Tibial nerve (tissue), 4 donors: ENCODE measurements around the gene ADAM19.

Experiments
- EP300 ChIP-seq, 2 donors: sonication (generic); formaldehyde crosslinking; IDR thresholded peaks; one replicate each; pipeline ENCODE4 v1.6.1; 2017; ENCODE audit warnings: antibody characterized with exemption in 2 of 2, mild to moderate bottlenecking in 1 of 2
- POLR2A ChIP-seq, 2 donors: fragments of 450-650 bp; IDR thresholded peaks; one replicate each; pipeline ENCODE4 v1.6.1; 2017; ENCODE audit warnings: antibody characterized with exemption in 2 of 2, mild to moderate bottlenecking in 2 of 2, moderate library complexity in 2 of 2
- TF ChIP-seq, protein P1 (sequence below), 5 experiments: fragments of 200-600 bp in 3 of 5; fragments of 450-650 bp in 2 of 5; sonication (generic) in 3 of 5; IDR thresholded peaks; one replicate each; pipeline ENCODE4 v1.5.1; 2016 to 2019; ENCODE audit warnings: antibody characterized with exemption in 5 of 5, mild to moderate bottlenecking in 3 of 5, moderate library complexity in 2 of 5

DNA sequence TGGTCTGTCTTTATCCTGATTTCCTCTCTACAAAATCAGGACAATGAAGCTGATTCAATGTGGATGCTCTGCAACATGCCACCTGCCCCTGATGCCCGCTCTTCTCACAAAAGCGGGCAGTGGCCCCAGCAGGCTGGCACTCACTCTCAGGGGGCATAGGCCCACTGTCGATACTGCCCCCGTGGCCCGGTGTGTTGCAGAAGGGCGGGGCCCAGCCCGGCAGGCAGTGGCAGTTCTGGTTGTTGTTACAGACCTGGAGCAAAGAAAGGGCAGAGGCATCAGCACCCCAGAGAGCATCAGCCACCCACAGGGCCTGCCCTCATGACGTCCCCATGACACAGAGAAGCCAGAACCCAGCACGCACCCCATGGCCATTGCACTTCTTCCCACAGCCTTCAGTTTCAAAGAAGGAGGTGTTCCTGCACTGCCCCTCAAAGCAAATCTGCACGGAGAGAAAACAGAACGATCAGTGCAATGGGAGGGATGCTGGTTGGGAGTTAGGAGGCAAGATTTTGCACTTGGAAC lies 84.0 kb downstream of the ADAM19 start:
- TF ChIP-seq, protein P1, sequence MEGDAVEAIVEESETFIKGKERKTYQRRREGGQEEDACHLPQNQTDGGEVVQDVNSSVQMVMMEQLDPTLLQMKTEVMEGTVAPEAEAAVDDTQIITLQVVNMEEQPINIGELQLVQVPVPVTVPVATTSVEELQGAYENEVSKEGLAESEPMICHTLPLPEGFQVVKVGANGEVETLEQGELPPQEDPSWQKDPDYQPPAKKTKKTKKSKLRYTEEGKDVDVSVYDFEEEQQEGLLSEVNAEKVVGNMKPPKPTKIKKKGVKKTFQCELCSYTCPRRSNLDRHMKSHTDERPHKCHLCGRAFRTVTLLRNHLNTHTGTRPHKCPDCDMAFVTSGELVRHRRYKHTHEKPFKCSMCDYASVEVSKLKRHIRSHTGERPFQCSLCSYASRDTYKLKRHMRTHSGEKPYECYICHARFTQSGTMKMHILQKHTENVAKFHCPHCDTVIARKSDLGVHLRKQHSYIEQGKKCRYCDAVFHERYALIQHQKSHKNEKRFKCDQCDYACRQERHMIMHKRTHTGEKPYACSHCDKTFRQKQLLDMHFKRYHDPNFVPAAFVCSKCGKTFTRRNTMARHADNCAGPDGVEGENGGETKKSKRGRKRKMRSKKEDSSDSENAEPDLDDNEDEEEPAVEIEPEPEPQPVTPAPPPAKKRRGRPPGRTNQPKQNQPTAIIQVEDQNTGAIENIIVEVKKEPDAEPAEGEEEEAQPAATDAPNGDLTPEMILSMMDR (IDR thresholded peaks at IDR 0.05) = no peak
- TF ChIP-seq POLR2A (IDR thresholded peaks at IDR 0.05) (no peak), EP300 (IDR thresholded peaks at IDR 0.05) (no peak)
